ENCODE data around the gene C16orf89.

C16orf89 gene

GRCh38 chr16:4994719-4995434, 70.9 kb downstream of the C16orf89 start:
- no peak overlapping the region for H3K4me3 ChIP-seq (ENCODE audit: control insufficient read depth, low read depth, low read length)
- TF ChIP-seq CTCF (IDR thresholded peaks at IDR 0.05; ENCODE audit: control insufficient read depth, insufficient read depth, low read depth, low read length, missing control alignments) = no peak
- DNase-seq (ENCODE audit: low read depth) = no peak

All from AG09309 (cell line).